GM21447 (cell line): ENCODE data around the gene PLPP2.

Experiments used
- ATAC-seq: cut with Tn5 transposase; IDR thresholded peaks from one replicate; pipeline ENCODE4 v1.9.1; 2021; ENCODE audit not compliant: unreplicated experiment

Gene PLPP2

DNA sequence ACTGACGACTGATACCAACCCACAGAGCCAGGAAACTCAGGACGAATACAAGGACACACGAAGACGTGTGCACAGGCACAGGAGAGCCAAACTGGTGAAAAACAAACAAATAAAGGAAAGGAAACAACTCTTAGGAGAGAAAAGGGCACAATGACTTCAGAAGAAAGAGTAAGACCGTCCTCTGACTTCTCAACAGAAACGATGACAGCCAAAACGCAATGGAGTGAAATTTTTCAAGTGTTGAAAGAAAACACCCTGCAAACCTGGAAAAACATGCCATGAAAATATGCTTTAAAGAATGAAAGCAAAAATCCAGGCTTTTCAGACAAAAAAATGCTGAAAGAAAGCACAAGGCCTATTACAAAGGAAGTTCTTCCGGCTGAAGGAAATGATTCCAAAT lies 24.6 kb upstream of the PLPP2 start:
- ATAC-seq: no peak

DNA sequence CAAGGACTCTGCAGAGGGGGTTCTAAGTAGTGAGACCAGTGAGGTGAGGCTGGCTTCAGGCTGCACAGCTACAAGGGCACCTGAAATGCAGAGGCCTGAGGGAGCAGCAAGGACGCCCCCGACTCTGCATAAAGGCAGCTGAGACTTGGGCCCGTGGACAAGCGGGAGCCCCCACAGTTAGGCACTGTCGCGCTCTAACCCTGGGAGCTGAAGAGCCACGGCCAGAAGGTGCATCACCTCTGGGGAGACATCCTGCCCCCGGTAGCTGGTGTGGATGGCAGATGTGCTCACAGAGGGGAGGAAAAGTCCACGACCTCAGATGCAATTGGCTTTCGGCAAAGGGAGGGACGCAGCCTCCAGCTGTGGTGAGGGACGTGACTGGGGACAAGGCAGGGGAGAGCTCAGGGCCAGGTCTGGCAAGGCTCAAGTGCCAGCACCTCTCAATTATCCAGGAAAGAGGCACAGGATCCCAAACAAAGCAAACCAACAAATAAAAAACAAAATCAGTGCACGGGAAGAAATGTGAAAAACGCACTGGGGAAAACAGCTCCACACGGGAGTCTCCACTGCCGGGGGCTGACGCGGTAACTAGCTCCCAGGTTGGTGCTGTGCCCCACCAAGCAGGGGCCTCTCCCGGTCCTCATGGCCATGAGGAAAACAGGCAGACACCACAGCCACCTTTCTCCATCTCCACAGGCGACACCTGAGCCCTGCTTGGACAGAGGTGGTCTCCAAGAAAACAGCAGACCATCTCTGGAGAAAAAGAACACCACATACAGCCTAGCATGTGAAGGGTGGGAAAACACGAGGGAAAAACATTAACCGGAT lies 23.0 kb upstream of the PLPP2 start:
- no peak for ATAC-seq

DNA sequence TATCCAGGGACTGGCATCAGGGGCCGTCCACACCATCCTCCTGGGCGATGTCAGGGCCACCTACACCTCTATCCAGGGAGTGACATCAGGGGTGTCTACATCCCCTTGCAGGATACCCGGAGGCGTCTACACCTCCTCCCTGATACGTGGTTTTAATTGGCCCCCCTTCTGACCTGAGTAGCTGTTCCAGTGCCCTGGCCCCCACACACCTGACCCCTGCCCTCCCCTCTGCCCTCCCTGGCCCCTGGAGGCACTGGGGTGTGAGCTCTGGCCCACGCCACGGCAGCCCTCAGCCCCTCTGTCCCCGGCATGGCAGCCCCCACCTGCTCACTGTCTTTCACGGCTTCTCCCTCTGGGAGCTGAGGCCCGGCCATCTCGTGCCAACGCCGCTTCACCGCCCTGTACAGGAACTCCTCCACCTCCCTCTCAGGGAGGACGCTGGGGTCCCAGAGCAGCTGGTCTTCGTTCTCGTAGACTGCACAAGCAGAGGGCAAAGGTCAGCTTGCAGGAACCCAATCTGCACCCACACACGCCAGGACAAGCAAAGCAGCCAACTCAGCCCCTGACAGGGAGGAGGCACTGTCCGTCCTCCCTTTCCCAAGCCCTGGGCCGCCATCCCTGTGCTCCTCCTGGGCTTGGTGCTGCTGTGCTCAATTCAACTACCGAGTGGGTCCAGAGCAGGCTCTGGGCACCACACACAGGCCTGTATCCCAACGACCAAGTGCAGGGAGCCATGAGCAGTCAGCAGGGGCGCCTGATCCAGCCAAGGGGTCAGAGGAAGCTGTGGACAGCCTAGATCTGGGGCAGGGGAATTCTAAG lies 22.2 kb upstream of the PLPP2 start:
- no peak for ATAC-seq

DNA sequence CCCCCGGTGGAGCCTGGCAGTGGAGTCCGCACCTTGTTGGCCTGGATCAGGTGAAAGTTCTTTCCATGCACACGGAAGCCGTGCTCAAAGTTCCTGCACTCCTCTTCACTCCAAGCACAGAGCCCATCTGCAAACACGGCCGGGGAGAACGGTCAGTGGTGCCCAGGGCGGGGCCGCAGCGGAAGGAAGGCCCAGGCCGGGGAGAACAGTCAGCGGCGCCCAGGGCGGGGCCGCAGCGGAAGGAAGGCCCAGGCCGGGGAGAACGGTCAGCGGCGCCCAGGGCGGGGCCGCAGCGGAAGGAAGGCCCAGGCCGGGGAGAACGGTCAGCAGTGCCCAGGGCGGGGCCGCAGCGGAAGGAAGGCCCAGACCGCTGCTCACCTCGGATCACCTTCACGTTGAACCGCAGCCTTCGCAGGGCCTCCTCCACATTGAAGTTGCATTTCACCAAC lies 20.6 kb upstream of the PLPP2 start:
- no peak for ATAC-seq

DNA sequence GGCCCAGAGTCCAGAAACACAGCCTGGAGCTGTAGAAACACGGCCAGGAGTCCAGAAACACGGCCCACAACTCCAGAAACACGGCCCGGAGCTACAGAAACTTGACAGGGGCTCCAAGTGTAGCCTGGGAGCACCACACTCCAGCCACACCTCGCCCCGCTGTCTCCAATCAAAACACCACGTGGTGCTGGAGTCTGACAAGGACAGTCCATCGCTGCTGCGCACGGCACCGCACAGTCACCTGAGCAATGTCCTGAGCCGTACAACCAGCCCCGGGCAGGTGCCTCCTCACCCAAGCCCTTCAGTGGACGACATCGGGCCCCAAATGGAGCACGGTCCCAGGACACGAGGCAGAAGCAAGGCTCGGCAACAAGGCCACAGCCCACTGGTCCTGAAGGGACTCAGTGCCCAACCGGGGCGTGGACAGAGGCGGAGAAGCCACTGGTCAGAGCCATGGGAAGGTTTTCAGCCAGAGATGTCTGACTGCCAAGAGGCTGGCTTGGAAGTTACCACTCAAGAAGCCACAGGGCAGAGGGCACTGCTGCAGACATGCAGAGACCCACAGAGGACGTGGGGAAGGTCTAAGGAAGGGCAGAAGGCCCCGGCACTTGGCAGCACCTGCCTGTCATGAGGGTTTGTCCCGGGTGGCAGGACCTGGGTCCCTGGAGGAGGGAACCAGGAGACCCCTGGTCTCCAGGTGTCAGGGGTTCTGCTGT lies 19.7 kb upstream of the PLPP2 start:
- ATAC-seq: no peak

DNA sequence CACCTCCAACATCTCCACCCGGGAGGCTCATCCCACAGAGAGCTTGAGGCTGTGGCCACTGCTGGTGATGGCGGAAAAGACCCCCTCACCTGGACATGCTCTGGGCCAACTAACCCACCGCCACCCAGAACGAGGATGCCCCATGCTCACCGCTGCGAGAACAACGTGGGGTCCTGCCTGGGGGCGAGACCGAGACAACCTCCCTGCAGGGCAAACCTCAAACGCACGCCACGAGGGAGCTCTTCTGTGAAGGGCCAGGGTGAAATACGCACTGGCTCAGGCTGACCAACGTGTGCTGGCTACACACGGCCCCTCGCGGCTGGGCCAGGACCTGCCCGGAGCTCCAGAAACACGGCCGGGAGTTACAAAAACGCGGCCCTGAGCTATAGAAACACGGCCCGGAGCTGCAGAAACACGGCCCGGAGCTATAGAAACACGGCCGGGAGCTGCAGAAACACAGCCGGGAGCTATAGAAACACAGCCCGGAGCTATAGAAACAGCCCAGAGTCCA lies 19.0 kb upstream of the PLPP2 start:
- no peak for ATAC-seq

DNA sequence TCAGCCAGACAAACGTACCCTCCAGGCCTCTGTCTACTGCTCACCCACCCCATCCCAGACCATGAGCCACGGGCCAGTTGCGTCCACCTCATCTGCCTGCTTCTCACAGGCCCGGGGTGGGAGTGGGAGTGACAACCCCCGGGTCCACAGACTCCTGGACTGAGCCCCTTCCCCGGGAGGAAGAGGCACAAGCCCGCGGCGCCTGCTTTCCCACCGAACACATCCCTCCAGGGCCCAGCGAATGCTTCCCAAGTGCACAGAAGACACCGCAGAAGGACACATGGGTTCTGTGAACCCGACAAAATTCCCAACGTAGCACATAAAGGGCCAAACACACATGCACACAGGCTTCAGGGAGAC lies 18.0 kb upstream of the PLPP2 start:
- no peak for ATAC-seq

DNA sequence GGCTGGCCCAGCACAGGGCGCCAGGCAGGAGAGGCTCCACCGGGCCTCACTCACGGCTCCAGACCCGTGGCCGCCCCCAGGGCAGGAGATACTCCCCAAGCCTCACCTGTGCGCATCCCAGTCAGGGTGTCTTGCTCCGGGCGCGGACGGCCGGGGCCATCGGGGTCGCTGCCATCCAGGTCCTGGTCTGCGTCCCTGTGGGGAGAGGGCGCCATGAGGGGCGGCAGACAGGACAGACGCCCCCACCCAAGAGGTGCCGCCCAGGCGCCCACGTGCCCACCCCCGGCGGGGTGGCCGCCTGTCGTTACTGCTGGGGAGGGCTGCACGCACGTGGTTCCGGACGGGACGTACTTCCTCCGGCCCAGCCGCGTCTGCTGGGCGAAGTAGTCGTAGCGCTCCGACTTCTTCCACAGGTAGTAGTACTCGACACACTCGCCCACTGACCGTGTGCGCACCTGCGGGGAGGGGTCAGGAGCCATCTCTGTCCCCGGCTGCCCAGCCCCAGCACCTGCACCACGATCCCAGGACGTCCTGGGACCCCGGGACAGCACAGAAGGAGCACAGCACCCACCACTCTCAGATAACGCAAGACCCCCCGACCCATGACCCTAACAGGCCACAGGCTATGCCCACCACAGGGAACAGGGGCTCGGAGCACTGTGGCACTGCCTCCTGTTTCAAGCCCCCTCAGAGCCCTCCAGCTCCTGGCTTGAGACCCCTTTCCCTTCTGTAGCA lies 17.4 kb upstream of the PLPP2 start:
- no peak for ATAC-seq

DNA sequence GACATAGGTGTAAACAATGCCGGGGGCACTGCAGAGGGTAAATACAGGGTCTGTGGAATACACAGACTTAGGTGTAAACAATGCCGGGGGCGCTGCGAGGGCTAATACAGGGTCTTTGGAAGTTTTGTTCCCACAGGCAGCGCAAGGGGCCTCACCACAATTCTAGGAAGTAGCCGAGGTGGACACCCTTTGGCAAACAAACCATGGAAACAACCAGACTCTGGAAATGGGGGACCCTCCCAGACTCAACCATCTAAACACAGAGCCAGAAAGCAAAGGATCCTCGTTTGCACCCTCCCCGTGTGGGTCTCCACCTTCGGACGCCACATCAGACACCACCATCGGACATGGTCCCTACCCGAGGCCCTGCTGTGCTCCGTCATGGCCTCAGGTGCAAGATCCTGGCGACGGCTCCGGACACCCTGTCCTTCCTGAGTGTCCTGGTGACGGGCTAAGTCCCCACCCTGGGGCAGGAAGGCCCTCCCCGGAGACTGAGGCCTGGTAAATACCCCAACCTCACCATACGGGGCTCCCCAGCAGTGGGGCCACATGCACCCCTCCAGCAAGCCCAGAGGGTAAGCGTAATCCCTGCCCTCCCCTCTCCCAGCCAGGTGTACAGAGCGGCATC lies 16.7 kb upstream of the PLPP2 start:
- ATAC-seq: no peak

DNA sequence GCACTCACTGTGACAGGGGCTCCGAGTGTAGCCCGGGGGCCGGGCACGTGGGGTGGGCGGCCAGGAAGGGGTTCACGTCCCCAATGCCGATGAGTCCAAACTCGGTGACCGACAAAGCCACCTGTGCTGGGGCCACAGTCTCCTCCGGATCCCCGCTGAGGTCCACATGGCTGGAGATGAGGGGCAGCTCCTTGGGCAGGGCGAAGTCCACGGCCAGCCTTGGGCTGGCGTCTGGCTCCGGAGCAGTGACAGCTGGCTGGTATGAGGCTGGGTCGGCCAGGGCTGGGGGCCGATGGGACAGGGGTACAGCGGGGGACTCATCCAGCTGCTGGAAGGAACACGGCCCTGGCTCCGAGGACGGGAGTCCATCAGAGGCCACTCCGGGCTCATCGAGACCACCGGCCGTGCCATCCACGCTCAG lies 15.9 kb upstream of the PLPP2 start:
- ATAC-seq: no peak

DNA sequence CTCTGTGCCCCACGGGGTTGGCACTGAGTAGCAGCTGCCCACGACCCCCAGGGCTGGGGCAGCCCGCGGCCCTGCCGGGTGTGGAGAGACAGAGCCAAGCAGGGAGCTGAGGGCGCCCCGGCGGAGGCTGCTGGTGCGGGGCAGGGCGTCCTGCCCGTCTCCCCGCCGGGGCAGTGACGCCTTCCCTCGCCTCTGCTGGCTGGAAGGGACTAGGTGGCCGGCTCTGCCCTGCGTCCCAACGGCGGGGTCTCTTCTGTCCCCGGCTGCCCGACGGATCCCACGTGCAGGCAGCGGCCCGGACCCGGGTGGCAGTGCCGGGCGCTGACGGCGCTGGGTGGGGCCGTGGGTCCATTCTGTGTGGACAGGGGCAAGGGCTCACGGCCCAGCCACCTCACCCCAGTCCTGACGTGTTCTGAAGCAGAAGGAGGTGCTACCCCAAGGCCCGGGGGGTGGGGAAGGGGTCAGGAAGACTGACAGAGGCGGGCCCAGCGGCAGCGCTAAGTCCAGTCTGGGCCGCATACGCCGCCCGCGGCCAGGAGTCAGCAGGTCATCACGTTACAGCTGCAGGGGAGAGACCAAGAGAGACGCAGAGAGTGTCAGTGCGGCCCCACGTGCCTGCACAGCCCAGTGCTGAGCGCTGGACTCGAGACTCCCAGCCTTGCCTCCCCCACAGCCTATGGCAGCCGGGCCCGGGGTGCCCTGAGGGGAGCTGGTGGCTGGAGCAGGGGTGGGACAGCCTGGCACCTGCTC lies 15.1 kb upstream of the PLPP2 start:
- ATAC-seq: no peak

DNA sequence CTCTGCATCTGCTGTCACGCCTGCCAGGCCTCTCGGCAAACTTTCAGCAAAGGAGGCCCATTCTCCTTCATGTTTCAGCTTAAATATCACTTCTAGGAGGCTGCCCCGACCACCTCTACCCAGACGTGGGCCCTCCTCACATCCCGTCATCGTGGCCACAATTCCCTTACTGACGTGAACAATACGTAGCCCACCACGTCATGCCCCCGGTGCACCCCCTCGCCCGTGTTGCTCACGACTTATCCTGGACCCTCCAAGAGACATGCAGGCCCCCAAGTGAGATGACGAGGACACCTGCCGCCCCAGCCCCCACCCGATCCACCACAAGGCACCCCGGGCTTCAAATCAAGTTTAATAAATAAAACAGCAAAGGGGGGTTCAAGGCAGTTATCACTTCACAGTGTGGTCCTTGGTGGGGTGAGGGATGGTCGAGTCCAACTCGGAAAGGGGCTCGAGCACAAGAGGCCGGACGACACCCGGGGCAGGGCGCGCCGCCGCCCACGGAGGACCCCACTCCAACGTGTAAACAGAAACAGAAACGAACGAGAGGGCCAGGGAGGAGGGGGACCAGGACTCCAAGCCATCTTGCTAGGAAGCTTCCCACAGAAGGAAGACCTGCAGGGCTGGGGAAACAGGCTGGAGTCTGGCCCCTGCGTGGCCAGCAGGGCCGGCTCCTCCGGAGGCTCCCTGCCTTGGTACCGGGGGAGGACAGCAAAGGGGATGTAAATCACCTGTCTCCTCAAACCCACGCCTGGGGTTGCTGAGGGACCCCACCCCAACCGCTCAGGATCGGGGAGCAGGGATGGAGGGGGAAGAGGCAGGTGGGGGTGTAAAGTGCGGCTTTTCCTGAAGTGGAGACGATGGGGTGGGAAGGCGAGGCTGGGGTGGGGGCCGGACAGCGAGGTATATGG lies 14.3 kb upstream of the PLPP2 start:
- no peak for ATAC-seq

DNA sequence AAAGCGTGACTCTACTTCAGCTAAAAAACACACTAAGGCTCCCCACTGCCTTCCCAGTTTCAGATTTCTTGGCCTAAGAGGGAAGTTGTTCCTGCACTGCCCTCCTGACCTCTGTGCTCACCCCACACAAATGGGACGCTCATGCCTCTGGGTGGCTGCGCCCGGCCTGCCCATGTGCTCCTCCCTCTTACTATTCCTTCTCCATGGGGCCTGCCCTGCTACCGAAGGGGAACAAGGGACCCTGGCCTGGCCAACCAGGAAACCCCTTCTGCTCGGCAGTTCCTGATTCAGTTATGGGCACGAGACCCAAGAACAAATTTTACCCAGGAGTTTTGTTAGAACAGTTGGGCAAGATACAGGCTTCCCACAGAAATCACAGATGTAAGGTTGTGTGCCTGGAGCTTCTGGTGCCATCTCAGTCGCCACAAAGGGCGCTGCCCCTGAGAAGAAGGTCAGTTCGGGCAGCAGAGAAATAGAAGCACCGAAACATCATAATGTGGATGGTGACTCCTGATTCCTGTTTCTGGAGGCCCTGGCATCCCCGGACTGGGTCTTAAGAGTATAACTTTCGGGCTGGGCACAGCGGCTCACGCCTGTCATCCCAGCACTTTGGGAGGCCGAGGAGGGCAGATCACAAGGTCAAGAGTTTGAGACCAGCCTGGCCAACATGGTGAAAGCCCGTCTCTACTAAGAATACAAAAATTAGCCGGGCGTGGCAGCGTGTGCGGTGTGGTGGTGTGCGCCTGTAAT lies 5.4 kb upstream of the PLPP2 start:
- no peak for ATAC-seq

DNA sequence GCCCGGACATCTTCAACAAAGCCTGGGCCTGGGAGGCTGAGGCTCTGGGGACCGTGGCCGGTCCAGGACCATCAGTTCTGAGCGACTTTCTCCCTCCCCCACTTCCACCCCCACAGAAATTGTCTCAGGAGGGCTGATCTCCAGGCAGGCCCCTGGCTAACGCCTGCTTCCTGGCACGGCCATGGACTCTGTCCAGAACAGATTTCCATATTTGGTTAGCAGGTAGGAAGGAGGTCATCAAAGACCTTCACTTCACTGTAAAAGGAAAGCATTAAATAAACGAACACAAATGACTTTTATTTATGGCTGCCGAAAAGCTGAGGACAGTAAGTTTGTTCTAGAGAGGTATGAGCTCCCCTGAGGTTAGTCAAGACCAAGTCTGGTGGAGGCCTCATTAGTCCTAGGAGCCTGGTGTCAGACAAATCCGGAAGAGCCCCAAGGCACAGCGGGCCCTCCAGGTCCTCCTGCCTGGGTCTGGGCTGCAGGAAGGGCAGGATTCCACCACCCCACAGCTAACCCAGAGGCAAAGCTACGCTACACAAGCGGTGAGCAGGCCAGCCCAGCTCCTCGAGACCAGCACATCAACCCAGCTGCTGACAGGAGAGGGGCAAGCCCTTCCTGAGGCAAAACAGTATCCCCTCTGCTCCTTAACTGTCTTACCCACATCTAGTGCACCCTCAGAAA lies 4.6 kb upstream of the PLPP2 start:
- no peak for ATAC-seq

DNA sequence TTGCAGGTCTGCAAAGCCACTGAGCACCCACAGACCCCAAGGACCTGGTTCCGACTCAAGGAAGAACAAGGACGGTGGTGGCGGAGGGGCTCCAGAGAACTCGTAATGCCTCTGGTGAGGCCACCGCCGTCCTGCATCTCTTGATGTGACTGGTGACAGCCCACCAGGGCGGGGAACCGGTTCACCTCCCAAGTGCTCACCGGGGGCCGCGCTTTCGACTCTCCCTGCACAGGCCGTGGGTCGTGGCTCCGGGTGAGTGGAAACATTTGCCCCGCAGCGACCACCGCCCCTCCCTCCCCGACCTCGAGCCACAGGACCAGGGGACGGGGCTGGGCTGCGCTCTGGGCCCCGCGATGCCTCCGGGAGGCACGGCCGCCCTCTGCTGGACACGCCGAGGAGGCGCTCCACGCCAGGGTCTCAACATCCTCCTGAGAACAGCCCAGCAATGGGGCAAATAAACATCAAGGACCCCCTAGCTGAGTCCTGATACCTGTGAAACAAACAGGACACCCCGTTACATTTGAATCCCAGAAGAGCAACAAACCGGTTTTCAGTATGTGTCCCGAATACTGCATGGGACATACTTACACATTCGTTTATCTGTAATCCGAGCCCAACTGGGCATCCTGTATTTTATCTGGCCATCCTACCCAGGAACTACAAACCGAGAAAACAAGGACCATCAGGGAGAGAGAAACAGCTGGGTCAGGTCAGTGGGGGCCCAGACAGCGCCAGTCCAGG lies 3.9 kb upstream of the PLPP2 start:
- no peak for ATAC-seq

DNA sequence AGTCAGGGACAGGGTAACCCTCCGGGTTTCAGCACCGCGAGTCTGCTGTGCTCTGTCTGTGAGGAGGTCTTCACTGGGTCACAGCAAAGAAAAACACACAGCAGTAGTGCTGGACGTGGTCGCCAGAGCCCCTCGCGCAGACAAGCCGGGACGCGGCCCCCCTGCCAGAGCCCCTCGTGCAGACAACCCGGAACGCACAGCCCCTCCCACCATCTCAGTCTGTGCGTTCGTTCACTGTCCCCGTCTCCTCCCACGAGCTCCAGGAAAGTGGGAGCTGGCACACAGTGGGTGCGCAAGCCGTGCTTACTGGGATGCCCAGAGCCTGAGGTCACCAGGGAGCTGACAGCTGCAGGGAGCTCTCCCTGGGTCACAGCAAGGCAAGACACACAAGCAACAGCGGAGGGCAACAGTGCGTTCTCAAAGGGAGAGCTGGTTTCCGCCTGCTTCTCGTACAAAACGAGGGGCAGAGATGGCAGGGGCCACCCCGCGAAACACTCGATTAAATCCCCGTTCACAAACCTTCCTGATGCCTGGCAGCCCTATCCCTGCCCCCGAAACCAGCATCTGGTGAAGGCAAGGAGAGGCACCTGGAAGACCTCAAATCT lies 3.2 kb upstream of the PLPP2 start:
- no peak for ATAC-seq
